HG03469 (cell line): ENCODE results near the gene ZC3H7A.

Source experiments
- ATAC-seq: cut with Tn5 transposase; IDR thresholded peaks from one replicate; pipeline ENCODE4 v1.9.1; 2021; ENCODE audit warnings: mild to moderate bottlenecking, moderate library complexity, moderate number of reproducible peaks; ENCODE audit not compliant: unreplicated experiment

The ZC3H7A gene

DNA sequence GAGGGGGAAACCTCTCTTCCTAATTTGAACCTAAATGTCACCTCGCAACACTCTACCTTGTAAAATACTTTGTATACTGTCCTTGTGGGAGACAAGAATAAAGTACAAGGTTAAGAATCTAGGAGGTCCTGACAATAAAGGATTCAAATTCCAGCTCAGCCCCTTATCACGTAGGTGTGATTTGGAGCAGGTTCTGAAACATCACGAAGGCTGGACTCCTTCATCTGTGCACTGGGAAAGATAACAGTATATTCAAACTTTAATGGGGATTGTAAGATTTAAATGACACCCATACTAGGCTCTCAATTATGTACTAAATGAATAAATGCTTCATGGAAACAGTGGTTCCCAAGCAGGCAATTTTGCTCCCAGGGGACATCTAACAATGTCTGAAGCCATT lies 56.5 kb downstream of the ZC3H7A start:
- ATAC-seq, result no peak

DNA sequence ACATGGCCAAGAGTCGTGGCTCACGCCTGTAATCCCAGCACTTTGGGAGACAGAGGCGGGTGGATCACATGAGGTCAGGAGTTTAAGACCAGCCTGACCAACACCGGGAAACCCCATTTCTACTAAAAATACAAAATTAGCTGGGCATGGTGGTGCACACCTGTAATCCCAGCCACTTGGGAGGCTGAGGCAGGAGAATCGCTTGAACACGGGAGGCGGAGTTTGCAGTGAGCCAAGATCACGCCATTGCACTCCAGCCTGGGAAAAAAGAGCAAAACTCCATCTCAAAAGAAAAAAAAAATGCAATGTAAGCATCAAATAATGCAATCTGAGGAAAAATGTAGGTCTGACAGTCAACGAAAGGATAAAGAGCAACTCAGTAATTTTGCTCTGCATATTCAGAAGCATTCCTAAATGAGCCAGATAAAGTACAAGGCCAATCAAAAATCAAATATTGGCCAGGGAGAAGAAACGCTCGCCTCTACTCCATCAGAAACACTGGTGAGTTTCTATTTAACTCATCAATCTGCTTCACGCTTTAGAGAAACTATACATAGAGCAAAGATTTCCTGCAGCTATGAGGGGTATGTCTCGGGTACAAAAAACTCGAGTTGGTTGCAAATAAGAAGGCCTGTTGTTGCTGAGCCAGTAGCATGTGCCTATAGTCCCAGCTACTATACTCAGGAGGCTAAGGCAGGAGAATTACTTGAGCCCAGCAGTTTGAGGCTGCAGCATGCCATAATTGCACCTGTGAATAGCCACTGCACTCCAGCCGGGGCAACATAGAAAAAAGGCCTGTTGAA lies 58.1 kb downstream of the ZC3H7A start:
- ATAC-seq, result no peak

DNA sequence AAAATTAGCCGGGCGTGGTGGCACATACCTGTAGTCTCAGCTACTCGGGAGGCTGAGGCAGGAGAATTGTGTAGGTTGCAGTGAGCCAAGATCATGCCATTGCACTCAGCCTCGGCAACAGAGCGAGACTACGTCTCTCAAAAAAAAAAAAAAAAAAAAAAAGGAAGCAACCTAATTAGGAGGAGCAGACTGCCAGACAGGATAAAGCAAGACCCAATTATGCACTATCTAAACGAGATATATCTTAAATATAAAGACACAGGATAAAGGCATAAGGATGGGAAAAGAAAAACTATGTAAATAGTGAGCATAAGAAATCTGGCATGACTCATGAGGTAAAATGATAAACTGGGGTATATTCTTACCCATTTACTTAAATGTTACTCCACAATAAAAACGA lies 59.3 kb downstream of the ZC3H7A start:
- ATAC-seq, result no peak

- no peak for ATAC-seq
Measured at GRCh38 chr16:11736903-11737302, 60.2 kb downstream of the ZC3H7A start.

DNA sequence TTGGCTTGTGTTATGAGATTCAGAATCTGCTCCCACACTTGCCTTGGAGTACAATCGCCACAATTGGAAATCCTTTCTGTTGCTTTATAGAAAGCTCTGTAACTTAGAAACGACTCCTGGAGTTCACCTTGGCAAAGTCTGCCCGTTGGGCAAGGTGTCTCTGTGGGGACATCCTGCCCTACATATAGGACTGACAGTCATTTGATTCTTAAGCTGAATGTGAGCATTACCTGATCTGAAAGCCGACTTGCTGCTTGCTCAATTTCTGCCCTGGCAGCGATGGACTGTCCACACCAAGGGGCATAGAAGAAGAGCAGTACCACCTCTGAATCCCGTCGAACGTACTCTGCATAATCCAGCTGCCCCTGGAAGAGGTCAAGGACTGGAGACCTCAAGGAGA lies 61.3 kb downstream of the ZC3H7A start:
- no peak for ATAC-seq

GRCh38 chr16:11734653-11735043 lies 62.4 kb downstream of the ZC3H7A start:
- ATAC-seq, result no peak

GRCh38 chr16:11734025-11734652 lies 62.9 kb downstream of the ZC3H7A start:
- ATAC-seq, result no peak

GRCh38 chr16:11731222-11731621 lies 65.8 kb downstream of the ZC3H7A start:
- ATAC-seq, result no peak

- ATAC-seq, result no peak
Measured at GRCh38 chr16:11729787-11730186, 67.3 kb downstream of the ZC3H7A start.

- no peak for ATAC-seq
Measured at GRCh38 chr16:11727796-11728543, 69.1 kb downstream of the ZC3H7A start.

- no peak for ATAC-seq
Measured at GRCh38 chr16:11726008-11726407, 71.0 kb downstream of the ZC3H7A start.

DNA sequence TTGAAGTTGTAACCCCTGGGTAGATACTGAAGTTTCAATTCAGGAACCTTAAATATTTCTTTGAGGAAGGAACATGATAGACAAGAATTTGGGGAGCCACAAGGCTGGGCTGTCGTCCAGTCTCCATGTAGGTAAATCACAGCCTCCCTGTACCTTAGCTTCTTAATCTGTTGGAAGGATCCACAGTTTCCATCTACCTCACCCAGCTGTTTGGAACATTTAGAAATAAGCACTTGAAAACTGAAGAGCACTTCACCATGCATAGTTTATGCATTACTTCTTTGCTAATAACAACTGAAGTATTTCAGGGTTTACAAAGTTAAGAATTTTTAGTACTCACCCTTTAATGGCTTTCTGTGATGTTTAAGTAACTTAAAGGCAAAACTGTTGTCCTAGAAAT lies 71.6 kb downstream of the ZC3H7A start:
- no peak for ATAC-seq

DNA sequence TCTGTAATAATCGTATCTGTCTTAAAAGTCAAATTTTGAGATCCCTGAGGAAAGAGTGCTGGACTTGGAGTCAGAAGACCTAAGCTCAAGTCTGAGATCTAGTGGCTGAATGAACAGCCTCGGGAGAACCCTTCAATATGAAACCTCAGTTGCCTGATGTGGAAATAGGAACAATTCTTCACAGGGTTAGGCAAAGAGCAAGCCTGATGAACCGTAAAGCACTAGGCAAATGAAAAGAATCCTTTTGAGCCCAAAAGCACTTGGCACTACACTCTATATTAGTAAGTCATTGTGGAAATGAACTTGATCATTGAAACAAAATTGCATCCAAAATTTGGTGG lies 74.6 kb downstream of the ZC3H7A start:
- ATAC-seq, result no peak

- no peak for ATAC-seq
Measured at GRCh38 chr16:11721781-11722467, 75.1 kb downstream of the ZC3H7A start.

DNA sequence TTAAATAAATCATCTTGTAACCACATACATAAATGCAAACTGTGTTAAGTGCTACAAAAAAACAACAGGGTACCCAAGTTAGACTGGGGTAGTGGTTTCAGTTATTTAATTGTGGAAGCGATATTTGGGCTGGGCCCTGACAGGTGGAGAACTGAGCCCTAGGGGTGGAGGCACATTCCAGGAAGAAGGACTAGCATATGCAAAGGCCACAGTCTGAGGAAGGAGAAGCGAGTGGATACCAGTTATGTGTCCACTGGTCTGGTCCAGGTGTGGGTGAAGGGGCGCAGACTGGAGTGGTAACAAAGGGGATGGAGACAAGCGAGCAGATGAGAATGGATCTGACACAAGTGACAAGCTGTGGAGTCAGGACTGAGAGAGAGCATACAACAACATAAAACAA lies 77.3 kb downstream of the ZC3H7A start:
- ATAC-seq, result no peak

- no peak for ATAC-seq
Measured at GRCh38 chr16:11719171-11719570, 77.9 kb downstream of the ZC3H7A start.

- ATAC-seq, result no peak
Measured at GRCh38 chr16:11717811-11718210, 79.2 kb downstream of the ZC3H7A start.

DNA sequence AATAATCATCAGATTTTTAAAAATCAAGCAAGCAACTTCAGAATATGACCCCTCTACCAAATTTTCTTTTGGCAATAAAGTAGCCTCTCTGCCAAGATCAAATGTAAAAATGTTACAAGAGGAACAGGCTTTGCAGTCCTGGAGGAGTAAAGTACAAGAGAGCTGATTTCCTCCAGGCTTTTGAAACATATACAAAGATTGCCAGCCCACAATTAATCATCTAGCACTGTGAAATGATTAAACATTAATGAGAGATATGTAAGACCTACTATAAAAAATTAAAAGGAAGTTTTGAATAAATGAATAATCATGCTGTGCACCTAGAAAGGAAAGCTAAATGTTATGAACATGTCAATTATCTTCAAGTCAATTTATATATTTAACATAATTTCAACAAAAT lies 80.7 kb downstream of the ZC3H7A start:
- no peak for ATAC-seq

GRCh38 chr16:11715246-11715947 lies 81.7 kb downstream of the ZC3H7A start:
- ATAC-seq, result no peak

DNA sequence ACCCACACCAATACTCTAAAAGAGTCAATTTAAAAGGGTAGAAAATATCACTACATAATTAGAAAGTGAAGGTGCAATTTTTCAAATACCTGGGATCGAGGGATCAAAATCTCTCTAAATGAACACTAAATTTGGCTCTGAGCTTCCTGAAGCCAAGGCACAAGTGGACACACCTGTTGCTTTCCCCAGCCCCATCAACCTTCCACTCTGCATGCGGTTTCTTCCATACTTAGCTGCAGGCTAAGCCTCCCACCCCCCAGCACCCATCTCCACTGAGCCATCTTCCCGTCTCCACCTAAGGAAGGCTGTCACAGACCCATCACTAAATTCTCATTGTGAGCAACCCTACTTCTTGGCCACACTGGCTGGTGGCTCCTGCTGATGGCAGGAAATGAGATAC lies 84.9 kb downstream of the ZC3H7A start:
- ATAC-seq, result no peak

GRCh38 chr16:11711662-11712061 lies 85.4 kb downstream of the ZC3H7A start:
- no peak for ATAC-seq
